Measurements from ENCODE around the gene GNLY.

- TF ChIP-seq CTCF (IDR thresholded peaks at IDR 0.05; ENCODE audit: poor library complexity) (no peak), EZH2 (IDR thresholded peaks at IDR 0.05; ENCODE audit: borderline replicate concordance) (no peak), EZH2phosphoT487 (IDR thresholded peaks at IDR 0.05; ENCODE audit: low read depth, severe bottlenecking, unreplicated experiment) (no peak)
These were observed 43.3 kb downstream of the GNLY start for GRCh38 chr2:85737481-85737880.

Data from hepatocyte (in vitro differentiated cells).